ENCODE measurements around the gene PEX7. TPM values are rescaled to one million over a fixed set of nuclear protein-coding genes. Genes with fewer than 3 reads are reported as not detected.

Gene PEX7
- polyA plus RNA-seq, 3 donors = 3.0 to 6.1 (median 3.9) TPM

DNA sequence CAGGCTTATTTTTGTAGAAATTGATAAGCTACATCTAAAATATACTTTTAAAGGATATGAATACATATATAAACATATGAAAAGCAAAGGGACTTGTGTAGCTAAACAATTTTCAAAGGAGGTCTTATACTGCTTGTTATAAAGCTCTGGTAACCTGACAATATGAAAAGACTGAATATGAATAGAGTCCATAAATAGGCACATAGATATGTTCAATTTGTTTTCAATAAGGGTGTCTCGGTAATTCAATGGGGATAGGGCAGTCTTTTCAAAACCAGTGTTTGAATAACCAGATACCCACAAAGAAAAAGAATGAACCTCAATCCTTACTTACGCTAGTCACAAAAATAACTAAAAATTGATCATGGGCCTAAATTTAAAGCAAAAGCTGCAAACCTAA lies 20.8 kb upstream of the PEX7 start:
- H3K4me1 ChIP-seq (ENCODE audit: control insufficient read depth in 1 of 2, insufficient read depth in 2 of 2, low read length in 2 of 2) = no peaks in the 10 kb centered on the region
- Mint-ChIP-seq H3K4me1 (peaks cover 2% of the 10 kb centered on the region), H3K9me3 (peaks cover 0 to 9% (median 5%) of the 10 kb centered on the region in 7 donors), H3K27me3 (ENCODE audit: low read depth in 3 of 3) (peaks cover 0 to 4% (median 2%) of the 10 kb centered on the region in 3 donors), H3K36me3 (no peaks in the 10 kb centered on the region), H3K27ac (no peak overlapping the region), H3K4me3 (no peak overlapping the region)
- H2AFZ ChIP-seq (ENCODE audit: insufficient read depth, low read depth, low read length, poor library complexity, severe bottlenecking) = no peak overlapping the region
- no peaks in the 10 kb centered on the region for H3K79me2 ChIP-seq (ENCODE audit: insufficient read depth, low read length)
- H4K20me1 ChIP-seq (ENCODE audit: insufficient read depth, low read length) = no peaks in the 10 kb centered on the region
- intact Hi-C loops (cut with micrococcal nuclease) = no loop called here
- H3K36me3 ChIP-seq (replicated peaks in 1 of 2; ENCODE audit: control insufficient read depth in 1 of 2, insufficient read depth in 2 of 2, low read length in 2 of 2) = no peaks in the 10 kb centered on the region
- no CpG with 5 or more reads among the region's 2 CpGs for WGBS (ENCODE audit: insufficient coverage)
- no peak overlapping the region for H3K27ac ChIP-seq (ENCODE audit: low read depth in 1 of 2, low read length in 2 of 2)
- H3K27me3 ChIP-seq (ENCODE audit: control insufficient read depth in 2 of 2, insufficient read depth in 2 of 2, low read length in 2 of 2) = no peaks in the 10 kb centered on the region
- H3K9ac ChIP-seq (ENCODE audit: insufficient read depth, low read length, poor library complexity, severe bottlenecking) = no peak overlapping the region
- no peak overlapping the region for H3K4me3 ChIP-seq (replicated peaks in 1 of 3; ENCODE audit: low read depth in 2 of 3, low read length in 3 of 3)
- TF ChIP-seq, protein P1, sequence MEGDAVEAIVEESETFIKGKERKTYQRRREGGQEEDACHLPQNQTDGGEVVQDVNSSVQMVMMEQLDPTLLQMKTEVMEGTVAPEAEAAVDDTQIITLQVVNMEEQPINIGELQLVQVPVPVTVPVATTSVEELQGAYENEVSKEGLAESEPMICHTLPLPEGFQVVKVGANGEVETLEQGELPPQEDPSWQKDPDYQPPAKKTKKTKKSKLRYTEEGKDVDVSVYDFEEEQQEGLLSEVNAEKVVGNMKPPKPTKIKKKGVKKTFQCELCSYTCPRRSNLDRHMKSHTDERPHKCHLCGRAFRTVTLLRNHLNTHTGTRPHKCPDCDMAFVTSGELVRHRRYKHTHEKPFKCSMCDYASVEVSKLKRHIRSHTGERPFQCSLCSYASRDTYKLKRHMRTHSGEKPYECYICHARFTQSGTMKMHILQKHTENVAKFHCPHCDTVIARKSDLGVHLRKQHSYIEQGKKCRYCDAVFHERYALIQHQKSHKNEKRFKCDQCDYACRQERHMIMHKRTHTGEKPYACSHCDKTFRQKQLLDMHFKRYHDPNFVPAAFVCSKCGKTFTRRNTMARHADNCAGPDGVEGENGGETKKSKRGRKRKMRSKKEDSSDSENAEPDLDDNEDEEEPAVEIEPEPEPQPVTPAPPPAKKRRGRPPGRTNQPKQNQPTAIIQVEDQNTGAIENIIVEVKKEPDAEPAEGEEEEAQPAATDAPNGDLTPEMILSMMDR (IDR thresholded peaks at IDR 0.05) = no peak
- no peaks in the 10 kb centered on the region for H3K9me3 ChIP-seq (replicated peaks in 1 of 2; ENCODE audit: control insufficient read depth in 1 of 2, insufficient read depth in 1 of 2, low read length in 2 of 2)
- no peak for DNase-seq
- H3K4me2 ChIP-seq (replicated peaks; ENCODE audit: extremely low read depth, low read length, poor library complexity, severe bottlenecking) = no peak overlapping the region

DNA sequence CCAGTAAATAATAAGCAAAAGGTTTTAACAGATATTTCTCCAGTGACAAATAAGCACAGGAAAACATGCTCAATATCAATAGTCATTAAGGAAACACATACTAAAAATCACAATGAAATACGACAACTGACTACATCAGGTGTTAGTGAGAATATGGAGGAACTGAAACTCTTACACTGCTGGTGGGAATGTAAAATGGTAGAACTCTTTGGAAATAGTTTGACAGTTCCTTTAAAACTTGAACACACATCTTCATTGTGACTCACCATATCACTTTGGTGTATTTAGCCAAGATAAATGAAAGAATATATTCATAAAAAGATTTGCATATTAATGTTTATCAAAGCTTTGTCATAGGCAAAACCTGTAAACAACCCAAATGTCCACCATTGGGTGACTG lies 18.8 kb upstream of the PEX7 start:
- TF ChIP-seq, protein P1 (IDR thresholded peaks at IDR 0.05) = no peak
- H3K27me3 ChIP-seq (ENCODE audit: control insufficient read depth in 2 of 2, insufficient read depth in 2 of 2, low read length in 2 of 2) = no peaks in the 10 kb centered on the region
- no peaks in the 10 kb centered on the region for H3K9me3 ChIP-seq (replicated peaks in 1 of 2; ENCODE audit: control insufficient read depth in 1 of 2, insufficient read depth in 1 of 2, low read length in 2 of 2)
- H3K4me3 Mint-ChIP-seq = no peak overlapping the region
- no peak overlapping the region for H3K27ac Mint-ChIP-seq
- H3K27me3 Mint-ChIP-seq (ENCODE audit: low read depth in 3 of 3) = peaks cover 0 to 4% (median 2%) of the 10 kb centered on the region in 3 donors
- H3K9me3 Mint-ChIP-seq = peaks cover 0 to 9% (median 5%) of the 10 kb centered on the region in 7 donors
- H3K36me3 Mint-ChIP-seq = no peaks in the 10 kb centered on the region
- no peaks in the 10 kb centered on the region for H3K4me1 ChIP-seq (ENCODE audit: control insufficient read depth in 1 of 2, insufficient read depth in 2 of 2, low read length in 2 of 2)
- H2AFZ ChIP-seq (ENCODE audit: insufficient read depth, low read depth, low read length, poor library complexity, severe bottlenecking) = no peak overlapping the region
- H3K79me2 ChIP-seq (ENCODE audit: insufficient read depth, low read length) = no peaks in the 10 kb centered on the region
- H3K4me1 Mint-ChIP-seq = peaks cover 2% of the 10 kb centered on the region
- no peak overlapping the region for H3K9ac ChIP-seq (ENCODE audit: insufficient read depth, low read length, poor library complexity, severe bottlenecking)
- no peaks in the 10 kb centered on the region for H4K20me1 ChIP-seq (ENCODE audit: insufficient read depth, low read length)
- H3K36me3 ChIP-seq (replicated peaks in 1 of 2; ENCODE audit: control insufficient read depth in 1 of 2, insufficient read depth in 2 of 2, low read length in 2 of 2) = no peaks in the 10 kb centered on the region
- H3K4me2 ChIP-seq (replicated peaks; ENCODE audit: extremely low read depth, low read length, poor library complexity, severe bottlenecking) = no peak overlapping the region
- H3K27ac ChIP-seq (ENCODE audit: low read depth in 1 of 2, low read length in 2 of 2) = no peak overlapping the region
- intact Hi-C loops (cut with micrococcal nuclease) = no loop called here
- WGBS (ENCODE audit: insufficient coverage) = no CpG with 5 or more reads among the region's 1 CpG
- peak in 1 of 3 donors; percentile 36 for DNase-seq
- no peak overlapping the region for H3K4me3 ChIP-seq (replicated peaks in 1 of 3; ENCODE audit: low read depth in 2 of 3, low read length in 3 of 3)
